GM19467 (cell line): ENCODE data around the gene PRKCG.
"Not testable (repeated sequence)": the region's sequence is repeated elsewhere in the genome, so short reads cannot be mapped to it uniquely, and the experiment has no call there.

ENCODE experiments used
- ATAC-seq: cut with Tn5 transposase; IDR thresholded peaks from one replicate; pipeline ENCODE4 v1.9.1; 2021; ENCODE audit warnings: mild to moderate bottlenecking, moderate library complexity; ENCODE audit not compliant: unreplicated experiment

Gene PRKCG

DNA sequence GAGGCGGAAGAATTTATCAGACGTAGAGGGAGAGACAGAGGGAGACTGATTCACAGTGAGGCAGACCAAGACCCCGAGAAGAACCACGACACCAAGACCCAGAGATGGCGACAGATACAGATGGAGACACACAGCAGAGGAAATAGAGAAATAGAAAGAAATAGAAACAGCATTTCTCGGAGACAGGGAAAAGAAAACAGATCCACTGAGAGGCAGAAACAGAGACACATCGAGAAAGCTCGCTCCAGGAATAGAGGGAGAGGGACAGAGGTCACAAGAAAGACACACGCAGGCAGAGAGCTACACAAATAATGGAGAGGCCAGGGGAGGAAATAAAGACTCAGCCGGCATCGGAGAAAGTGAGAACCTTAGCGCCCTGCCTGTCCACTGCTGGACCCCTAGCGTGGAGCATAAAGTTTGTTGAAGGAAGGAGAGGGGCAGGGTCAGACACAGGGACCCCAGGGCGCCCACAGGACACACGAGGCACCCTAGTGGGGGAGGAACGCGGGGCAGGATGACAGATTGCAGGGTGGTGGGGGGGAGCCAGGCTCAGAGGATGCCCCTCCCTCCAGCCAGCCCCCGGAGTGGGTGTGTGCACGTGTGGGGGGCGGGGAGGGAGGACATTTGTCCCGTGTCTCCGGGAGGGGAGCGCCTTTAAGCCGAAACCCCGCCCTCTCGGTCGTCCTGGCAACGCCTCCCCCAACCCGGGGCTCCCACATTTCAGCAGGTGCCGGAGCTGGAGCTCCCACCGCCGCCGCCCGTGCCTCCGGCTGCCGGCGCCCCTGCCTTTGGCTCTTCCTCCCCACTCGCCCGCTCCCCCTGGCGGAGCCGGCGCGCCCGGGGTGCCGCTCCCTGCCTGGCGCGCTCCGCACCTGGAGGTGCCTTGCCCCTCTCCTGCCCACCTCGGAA, at the start of gene PRKCG:
Gene PRKCG, plus strand, starts transcription at position 716 of the 909 bp plus-strand sequence. CDS start 298 bp downstream, outside the sequence.
- ATAC-seq, result no peak

DNA sequence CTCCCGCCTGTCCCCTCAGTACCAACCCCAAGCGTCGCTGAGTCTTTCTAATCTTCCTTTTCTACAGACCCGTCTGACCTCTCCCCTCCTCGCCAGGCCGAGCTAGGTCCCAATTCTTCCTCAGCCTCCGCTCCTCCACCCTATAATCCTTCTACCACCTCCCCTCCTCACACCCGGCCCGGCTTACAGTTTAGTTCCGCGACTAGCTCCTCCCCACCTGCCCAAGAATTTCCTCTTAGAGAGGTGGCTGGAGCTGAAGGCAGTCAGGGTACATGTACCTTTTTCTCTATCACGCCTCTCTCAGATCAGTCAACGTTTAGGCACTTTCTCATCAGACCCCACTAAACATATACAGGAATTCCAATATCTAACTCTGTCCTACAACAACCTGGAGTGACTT, 49.1 kb upstream of the PRKCG start:
- not testable (repeated sequence) for ATAC-seq

DNA sequence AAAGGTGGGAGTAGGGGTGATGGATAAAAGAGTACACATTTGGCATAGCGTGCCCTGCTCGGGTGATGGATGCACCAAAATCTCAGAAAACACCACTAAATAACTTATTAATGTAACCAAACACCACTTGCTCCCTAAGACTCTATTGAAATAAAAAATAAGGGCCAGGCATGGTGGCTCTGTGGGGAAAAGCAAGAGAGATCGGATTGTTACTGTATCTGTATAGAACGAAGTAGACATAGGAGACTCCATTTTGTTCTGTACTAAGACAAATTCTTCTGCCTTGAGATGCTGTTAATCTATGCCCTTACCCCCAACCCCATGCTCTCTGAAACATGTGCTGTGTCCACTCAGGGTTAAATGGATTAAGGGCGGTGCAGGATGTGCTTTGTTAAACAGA, 43.6 kb upstream of the PRKCG start:
- ATAC-seq, result not testable (repeated sequence)

DNA sequence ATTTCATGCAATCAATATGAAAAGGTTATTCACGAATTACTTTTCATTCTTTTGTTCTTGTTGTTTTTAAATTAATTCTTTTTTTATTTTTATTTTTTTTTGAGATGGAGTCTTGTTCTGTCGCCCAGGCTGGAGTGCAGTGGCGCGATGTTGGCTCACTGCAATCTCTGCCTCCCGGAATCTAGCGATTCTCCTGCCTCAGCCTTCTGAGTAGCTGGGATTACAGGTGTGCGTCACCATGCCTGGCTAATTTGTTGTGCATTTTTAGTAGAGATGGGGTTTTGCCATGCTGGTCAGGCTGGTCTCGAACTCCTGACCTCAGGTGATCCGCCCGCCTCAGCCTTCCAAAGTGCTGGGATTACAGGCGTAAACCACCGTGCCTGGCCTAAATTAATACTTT, 41.8 kb upstream of the PRKCG start:
- not testable (repeated sequence) for ATAC-seq

DNA sequence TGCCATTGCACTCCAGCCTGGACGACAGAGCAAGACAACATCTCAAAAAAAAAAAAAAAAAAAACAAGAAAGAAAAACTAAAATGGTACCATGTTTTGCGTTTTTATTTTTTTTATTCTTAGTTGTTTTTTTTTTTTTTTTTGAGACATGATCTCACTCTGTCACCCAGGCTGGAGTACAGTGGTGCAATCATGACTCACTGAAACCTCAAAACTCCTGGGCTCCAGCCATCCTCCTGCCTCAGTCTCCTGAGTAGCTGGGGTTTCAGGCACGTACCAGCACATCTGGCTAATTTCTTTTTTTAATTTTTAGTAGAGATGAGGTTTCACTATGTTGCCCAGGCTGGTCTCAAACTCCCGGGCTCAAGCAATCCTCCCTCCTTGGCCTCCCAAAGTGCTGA, 41.1 kb upstream of the PRKCG start:
- ATAC-seq, result not testable (repeated sequence)

DNA sequence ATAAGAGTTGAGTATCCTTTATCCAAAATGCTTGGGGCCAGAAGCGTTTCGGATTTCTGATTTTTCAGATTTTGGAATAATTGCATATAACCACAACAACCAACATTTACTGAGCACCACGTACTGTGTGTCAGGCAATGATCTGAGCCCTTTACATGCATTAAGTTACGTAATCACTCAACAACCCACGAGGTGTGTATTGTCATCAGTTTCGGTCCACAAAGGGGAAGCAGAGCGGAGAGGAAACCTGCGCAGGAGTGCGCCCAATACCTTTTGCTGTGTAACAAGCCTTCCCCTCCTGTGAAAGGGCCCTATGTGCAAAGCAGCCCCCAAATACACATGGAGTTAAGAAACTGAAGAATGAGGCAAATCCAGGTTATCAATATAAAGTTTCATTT, 37.1 kb upstream of the PRKCG start:
- no peak for ATAC-seq

DNA sequence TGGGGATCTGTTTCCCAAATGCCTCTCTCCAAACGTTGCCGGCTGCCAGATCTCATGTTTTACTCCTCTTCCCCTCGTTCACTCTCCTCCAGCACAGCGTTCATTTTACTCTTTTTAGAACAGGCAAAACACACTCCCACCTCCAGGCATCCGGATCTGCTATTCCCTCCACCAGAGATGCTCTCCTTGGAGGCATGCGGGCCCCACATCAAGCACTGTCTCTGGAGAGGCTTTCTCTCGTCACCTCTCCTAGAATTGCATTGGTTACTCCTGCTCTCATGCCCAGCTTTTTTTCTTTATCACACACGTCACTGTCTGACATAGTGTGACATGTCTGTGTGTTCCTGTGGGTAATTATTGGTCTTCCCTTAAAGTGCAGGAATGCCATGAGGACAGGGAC, 34.4 kb upstream of the PRKCG start:
- ATAC-seq, result no peak

DNA sequence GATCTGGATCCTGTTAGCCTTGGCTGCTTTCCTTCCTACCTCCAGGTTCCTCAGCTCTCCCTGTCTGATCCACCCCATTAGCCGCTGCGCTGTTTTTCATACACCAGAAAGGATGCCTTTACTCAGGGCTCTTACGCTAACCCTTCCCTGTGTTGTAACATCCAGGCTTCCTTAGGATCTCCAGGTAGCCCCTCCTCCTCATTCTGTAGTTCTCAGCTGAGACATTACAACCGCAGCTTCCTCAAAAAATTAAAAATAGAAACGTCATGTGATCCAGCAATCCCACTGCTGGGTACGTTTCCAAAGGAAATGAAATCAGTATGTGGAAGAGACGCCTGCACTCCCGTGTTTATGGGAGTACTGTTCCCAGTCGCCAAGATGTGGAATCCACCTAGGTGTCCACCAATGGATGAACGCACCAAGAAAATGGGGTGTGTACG, 32.7 kb upstream of the PRKCG start:
- ATAC-seq, result no peak

DNA sequence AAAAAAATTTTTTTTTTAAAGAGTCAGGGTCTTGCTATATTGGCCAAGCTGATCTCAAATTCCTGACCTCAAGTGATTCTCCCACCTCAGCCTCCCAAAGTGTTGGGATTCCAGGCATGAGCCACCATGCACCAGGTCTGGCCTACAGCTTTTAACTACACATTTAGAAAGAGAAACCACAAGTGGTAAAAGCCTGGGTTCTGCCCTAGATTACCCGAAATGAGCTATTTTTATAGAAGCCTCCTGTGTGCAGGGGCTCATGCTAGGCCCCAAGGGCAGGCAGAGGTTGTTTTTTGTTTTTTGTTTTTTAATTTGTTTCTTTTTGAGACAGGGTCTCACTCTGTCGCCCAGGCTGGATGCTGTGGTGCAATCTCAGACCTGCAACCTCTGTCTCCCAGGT, 28.3 kb upstream of the PRKCG start:
- no peak for ATAC-seq

DNA sequence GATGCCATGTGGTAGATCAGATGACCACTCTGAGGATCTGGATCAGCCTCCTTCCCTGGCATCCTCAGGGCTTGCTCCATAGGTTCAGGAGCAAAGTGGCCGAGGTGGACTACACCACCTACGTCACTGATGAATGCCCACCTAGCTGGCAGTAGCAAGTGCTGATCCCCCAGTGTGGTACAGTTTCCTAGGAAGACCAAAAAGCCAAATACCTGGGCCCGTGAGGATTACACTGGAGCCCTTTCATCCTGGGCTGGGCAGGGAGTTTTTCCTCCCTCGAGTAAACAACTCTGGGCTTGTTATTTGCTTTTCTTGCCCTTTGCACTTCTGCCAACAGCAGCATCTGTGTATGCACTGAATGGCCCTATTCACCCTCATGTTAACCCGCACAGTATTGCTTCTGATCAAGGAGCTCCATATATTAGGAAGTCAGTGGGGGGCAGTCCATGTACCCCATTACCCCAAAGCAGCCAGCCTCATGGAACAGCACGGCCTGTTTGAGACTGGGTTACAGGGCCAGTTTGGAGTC, 17.6 kb upstream of the PRKCG start:
- ATAC-seq, result no peak

DNA sequence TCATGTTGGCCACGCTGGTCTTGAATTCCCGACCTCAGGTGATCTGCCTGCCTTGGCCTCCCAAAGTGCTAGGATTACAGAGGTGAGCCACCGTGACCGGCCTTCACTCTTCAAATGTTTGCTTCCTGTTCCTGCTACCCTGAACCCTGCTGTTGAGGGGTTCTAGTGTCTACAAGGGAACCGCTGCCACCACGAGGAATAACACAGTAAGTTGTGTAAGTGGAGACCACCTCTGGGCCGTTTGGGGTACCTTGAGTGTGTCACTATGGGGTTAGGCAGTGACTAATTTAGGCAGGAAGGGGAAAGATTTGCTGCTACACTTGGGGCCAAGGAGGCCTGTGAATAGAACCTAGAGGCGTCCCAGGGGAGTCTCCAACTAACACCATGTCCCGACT, 16.5 kb upstream of the PRKCG start:
- ATAC-seq, result no peak

DNA sequence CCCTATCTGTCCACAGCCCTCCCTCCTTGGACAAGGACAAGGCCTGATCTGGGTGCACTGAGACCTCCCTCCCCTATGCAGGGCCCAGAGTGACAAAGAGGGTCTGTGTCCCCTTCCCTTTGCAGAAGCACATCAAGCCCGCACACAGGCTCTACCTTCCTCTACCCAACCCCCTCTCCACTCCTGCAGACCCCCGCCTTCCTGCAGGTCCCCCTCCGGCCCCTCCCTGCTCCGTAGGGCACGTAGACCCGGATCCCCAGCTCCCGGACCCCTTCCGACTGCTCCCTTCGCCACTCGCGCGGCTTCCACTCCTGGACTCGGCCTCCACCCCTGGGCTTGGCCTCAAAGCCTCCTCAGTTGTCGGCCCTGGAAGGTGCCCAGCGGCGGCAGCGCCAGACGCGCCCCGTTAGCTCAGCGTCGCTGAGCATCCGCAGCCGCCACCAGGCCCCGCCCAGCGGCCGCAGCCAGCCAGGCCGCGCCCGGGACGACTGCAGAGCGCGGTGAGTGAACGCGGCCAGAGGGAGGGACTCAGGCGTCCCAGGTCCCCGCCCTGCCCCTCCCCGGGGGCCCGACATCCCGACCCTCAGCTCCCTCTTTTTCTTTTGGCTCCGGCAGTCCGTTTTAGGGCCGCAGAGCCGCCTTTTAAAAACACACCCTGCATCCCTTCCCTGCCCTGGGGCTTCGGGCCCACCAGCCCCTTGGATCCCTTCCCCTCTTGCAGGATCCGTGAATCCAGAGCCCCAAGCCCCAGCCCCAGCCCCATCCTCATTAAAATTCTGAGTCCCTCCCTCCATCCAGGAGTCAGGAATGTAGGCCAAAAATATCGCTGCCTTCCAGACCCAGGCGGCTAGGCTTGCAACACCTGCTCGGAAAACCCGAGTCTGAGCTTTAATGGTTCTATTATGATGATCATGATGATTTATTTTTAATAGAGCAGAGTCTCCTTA, 15.8 kb upstream of the PRKCG start:
- no peak for ATAC-seq

DNA sequence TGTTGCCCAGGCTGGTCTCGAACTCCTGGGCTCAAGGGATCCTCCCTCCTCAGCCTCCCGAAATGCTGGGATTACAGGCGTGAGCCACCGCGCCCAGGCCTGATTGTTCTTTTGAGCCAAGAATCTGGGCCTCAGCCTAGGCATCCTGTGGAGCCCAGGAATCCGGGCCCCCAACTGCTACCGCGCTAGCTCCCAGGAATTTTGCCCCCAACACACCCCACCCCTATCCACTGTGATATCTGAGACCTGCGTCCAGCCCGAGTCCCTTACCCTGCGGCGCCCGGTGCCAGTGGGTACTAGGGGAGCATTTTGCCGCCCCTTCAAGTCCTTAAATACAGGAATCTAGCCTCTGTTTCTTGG, 15.2 kb upstream of the PRKCG start:
- ATAC-seq, result no peak

DNA sequence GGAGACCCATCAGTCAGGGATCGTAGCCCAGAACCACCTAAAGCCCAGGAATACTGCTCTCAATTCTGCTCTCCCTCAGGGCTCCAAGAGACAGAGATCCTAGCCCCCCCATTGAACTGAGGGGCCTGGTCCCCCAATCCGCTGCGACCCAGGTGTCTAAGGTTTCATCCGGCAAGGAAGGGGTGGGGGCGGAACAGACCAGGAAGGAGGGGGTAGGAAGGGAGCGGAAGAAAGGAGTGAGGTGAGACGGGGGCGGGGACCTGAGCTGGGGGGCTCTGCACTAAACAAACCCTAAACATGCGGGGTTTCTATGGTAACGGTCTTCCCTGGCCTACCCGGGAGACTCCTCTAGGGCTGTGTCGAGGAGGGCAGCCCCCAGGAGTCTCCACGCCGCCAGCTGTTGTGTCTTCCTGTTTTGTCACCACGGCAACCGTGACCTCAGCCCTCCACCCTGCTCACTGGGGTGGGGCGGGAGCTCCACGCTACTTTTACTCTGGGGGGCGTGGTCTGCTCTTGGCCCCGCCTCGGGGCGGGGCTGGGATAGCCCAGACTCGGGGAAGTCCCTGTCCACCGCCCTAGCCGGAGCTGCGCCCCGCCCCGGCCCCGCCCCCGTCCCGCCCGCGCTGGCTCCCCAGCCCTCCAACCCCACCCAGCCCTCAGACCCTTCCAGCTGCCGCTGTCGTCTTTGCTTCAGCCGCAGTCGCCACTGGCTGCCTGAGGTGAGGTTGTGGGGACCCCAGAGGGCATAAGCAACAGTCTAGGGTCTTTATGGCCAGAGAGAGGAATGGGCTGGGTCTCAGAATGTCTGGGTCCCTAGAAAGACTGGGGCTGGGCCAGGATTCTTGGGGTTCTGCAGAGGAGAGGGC, 14.5 kb upstream of the PRKCG start, which contains the start of gene MYADM:
Gene MYADM, plus strand, starts transcription at position 659 of the 866 bp plus-strand sequence. CDS start 5,647 bp downstream, outside the sequence.
- peak; percentile 65 for ATAC-seq

DNA sequence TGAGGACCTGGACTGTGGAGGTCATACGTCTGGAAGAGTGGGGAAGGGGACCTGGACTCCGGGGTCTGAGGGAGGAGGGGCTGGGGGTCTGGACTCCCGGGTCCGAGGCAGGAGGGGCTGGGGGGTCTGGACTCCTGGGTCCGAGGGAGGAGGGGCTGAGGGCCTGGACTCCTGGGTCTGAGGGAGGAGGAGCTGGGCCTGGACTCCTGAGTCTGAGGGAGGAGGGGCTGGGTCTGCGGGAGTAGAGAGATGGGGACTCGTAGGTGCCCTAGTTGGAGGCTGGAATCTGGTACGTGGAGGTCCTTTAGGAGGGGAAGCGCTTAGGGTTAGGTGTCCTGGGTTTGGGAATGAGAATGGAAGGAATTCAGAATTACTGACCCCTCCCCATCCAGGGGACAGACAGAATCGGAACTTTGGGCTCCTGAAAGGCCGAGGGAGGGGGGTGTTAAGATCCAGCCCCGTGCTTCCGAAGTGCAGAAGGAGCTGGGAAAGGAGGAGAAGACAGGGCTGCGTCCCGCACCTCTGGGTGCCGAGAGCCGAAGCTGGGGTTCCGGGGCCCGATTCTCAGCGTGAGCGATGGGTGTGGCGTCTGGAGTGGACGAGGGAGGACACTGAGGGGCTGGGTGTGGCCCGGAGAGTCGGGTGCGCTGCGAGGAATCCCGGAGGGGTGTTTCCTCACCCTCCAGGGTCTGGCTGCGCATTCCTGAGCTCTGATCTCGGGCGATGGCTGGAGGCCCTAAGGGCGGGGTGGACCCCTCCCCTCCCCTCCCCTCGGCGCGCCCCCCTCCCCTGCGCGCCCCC, 13.7 kb upstream of the PRKCG start:
- no peak for ATAC-seq

DNA sequence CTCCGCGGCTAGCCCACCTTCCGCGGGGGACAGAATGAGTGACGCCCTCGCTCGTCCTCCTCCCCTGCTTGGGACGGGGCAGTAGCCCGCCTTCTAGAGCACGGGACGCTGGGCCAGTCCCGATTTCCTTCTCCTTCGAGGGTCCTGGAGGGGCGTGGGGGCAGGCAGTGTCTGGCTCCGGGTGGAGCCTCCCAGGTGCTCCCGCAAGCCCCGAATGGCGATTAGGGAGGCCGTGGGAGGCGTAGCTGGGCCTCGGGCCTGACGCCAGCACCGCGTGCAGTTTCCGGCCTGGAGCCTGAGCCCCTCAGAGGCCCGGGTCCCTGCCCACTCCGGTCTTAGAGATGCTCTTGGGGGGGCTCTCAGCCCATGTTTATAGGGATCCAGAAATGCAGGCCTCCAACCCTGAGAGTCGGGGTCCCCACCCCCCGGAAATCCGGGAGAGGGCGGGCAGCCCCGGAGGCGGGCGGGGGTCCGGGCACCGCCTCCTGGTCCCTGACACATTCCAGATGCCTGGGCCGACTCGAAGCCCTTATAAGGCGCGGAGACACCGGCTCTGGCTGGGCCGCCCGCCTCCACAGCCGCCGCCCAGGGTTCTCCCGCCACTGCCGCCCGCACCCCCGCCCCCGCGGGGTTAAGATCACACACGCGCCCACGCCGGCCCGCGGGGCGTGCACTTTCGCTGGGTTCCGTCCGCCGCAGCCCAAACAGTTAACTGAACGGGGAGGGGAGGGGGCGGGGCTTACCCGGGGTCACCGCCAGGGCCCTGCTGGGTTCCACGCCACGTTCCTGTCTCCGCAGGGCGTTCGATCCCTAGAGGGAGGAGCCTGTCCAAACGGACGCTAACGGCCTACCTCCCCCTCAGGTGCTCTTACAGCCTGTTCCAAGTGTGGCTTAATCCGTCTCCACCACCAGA, 12.8 kb upstream of the PRKCG start:
- ATAC-seq, result peak; percentile 40

DNA sequence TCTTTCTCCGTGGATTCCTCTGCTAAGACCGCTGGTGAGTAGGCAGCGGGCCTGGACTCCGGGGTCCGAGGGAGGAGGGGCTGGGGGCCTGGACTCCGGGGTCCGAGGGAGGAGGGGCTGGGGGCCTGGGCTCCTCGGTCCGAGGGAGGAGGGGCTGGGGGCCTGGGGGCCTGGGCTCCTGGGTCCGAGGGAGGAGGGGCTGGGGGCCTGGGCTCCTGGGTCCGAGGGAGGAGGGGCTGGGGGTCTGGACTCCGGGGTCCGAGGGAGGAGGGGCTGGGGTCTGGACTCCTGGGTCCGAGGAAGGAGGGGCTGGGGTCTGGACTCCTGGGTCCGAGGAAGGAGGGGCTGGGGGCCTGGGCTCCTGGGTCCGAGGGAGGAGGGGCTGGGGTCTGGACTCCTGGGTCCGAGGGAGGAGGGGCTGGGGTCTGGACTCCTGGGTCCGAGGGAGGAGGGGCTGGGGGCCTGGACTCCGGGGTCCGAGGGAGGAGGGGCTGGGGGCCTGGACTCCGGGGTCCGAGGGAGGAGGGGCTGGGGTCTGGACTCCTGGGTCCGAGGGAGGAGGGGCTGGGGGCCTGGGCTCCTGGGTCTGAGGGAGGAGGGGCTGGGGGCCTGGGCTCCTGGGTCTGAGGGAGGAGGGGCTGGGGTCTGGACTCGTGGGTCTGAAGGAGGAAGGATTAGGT, 12.1 kb upstream of the PRKCG start:
- ATAC-seq, result not testable (repeated sequence)

DNA sequence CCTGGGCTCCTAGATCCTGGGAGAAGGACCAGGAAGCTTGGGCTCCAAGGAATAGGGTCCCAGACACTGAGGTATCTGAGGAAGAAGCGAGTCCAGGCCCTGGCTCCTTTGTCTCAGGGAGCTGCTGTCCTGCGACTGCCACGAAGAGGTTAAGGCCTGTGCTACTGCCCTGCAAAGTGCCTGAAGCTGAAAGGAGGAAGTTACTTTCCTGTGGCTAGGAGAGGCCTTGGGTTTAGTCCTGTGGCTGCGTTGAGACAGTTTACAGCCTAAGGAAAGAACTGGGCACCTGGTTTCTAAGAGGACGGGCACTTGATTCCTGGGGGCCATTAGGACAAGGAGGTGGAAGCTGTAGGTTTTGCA, 11.5 kb upstream of the PRKCG start:
- no peak for ATAC-seq
